Measurements from ENCODE around the gene FGD6.
"Not testable (repeated sequence)": the region's sequence is repeated elsewhere in the genome, so short reads cannot be mapped to it uniquely, and the experiment has no call there.

FGD6 gene

GRCh38 chr12:95217377-95218149, at the start of gene FGD6, which contains the start of gene VEZT:
FGD6 (minus strand) TSS chr12:95217467; CDS start chr12:95217240, 227 bp downstream.
VEZT (plus strand) TSS chr12:95217807; CDS start chr12:95217851, 44 bp downstream.
- DNase-seq (ENCODE audit: low spot score): peak; percentile 97

DNA sequence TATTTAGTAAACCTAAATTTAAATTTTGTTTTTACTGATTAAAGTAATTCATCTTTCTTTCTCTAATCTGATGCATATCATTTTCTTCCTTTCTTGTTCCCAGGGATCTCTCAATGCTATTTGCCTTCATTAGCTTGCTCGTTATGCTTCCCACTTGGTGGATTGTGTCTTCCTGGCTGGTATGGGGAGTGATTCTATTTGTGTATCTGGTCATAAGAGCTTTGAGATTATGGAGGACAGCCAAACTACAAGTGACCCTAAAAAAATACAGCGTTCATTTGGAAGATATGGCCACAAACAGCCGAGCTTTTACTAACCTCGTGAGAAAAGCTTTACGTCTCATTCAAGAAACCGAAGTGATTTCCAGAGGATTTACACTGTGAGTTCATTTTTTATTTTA, 49.0 kb upstream of the FGD6 start:
- no peak for DNase-seq (ENCODE audit: low spot score)

DNA sequence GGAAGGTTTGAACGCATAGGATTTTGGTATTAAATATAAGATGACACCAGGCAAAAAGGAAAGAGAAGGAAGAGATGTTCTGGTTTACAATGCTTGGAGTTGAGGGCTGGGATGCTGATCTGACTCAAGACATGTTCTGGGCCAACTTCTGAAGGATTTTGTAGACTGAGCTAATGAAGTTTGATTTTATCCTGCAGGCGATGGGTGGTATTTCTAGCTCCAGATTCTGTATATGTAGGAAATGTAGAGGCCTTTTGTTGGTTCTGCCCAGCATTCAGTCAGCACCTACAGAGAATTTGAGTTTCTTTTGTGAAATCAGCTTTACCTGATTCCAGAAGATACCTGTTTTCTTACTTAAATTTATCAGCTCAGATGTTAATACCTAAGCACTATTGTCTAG, 48.5 kb upstream of the FGD6 start:
- DNase-seq (ENCODE audit: low spot score): no peak

DNA sequence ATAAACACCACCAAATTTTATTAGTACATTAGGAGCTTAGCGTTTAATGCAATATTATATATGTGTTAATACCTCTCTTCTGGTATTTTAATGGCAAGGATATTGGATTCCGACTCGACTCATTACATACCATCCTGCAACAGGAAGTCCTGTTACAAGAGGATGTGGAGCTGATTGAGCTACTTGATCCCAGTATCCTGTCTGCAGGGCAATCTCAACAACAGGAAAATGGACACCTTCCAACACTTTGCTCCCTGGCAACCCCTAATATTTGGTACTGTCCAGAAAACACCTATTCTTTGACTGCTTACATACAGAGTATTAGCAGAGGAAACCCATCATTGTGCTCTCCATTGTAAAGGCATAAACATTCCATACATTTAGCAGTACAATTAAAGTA, 45.5 kb upstream of the FGD6 start:
- DNase-seq (ENCODE audit: low spot score): no peak

DNA sequence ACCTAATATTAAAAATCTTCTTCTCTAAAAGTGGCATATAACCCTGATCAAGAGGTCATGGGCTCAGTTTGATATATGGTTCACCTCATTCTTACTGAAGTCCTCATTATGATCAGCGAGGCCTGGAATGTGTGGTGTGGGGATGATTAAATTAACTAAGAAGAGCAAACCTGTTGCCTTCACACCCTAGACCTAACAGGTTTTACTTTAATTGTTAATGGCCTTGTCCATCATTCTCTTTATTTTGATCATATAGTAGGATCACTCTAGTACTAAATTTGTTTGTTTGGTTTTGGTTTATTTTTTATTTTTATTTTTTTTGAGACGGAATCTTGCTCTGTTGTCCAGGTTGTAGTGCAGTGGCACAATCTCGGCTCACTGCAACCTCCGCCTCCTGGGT, 43.8 kb upstream of the FGD6 start:
- DNase-seq (ENCODE audit: low spot score): no peak

DNA sequence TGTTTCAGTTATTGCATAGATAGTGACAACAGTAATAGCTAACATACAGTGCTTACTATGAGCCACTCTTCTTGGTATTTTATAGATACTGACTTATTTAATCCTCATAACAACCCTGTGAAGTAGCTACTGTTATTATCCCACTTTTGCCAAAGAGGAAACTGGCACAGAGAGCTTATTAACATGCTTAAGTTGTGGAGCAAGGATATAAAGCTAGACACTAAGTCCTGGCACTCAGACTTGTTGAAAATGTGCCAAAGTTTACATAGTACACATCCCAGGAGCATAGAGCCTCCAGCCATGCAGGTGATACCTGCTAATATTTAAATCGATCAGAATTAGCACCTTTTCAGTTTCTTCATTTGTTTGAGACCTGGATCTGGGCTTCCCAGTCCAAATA, 42.1 kb upstream of the FGD6 start:
- no peak for DNase-seq (ENCODE audit: low spot score)

GRCh38 chr12:95258803-95259202, 41.5 kb upstream of the FGD6 start:
- DNase-seq (ENCODE audit: low spot score): no peak

GRCh38 chr12:95258151-95258550, 40.9 kb upstream of the FGD6 start:
- DNase-seq (ENCODE audit: low spot score): no peak

DNA sequence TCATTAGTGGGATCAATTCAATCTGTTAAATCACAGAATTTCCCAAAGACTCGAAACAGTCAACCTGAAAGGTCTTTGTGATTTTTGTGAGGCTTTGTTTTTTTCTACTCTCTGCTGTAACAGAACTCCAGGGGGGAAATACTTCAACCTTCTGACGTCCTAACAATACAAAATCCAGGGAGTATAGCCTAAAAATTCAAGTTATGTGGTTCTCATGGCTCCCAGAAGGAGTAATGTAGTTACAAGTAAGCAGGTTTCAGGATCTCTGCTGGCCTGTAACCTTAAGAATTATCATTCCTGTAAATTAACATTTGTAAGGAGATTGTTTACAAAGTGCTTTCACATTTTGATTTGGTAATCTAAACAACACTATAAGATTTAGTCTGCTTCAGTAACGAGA, 40.3 kb upstream of the FGD6 start:
- no peak for DNase-seq (ENCODE audit: low spot score)

GRCh38 chr12:95253386-95253785, 36.1 kb upstream of the FGD6 start:
- no peak for DNase-seq (ENCODE audit: low spot score)

GRCh38 chr12:95248604-95249360, 31.5 kb upstream of the FGD6 start:
- no peak for DNase-seq (ENCODE audit: low spot score)

- DNase-seq (ENCODE audit: low spot score): no peak
Measured at GRCh38 chr12:95248095-95248494, 30.8 kb upstream of the FGD6 start.

DNA sequence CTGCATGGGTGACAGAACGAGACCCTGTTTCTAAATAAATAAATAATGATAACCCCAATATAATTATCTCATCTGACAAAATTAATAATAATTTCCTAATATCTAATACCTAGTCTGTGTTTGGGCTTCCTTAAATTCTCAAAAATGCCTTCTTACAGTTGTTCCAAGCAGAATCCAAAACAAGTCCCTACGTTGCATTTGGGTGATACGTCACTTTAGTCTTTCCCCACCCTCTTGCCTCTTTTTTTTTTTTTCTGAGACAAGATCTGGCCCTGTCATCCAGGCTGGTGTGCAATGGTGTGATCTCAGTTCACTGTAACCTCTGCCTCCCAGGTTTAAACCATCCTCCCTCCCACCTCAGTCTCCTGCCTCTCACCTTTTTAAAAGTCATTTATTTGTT, 27.1 kb upstream of the FGD6 start:
- no peak for DNase-seq (ENCODE audit: low spot score)

DNA sequence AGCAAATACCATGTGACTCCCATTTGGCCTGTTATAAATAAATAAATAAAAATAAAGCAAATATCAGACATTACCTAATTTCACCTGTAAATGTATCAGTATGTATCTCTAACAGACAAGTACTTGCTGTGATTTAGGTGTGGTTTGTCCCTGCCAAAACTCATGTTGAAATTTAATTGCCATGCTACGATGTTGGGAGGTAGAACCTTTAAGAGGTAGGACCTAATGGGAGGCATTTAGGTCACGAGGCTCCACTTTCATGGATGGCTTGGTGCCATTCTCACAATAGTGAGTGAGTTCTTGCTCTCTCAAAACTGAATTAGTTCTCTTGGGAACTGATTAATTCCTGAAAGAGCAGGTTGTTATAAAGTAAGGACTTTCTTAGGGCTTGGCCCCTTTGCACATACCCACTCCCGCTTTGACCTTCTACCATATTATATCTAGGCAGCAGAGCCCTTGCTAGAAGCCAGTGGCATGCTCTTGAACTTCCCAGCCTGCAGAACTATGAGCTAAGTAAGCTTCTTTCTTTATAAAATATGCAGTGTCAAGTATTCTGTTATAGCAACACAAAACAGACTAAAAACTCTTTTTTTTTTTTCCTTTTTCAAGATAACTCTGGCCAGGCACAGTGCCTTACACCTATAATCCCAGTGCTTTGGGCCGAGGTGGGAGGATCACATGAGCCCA, 26.4 kb upstream of the FGD6 start:
- no peak for DNase-seq (ENCODE audit: low spot score)

DNA sequence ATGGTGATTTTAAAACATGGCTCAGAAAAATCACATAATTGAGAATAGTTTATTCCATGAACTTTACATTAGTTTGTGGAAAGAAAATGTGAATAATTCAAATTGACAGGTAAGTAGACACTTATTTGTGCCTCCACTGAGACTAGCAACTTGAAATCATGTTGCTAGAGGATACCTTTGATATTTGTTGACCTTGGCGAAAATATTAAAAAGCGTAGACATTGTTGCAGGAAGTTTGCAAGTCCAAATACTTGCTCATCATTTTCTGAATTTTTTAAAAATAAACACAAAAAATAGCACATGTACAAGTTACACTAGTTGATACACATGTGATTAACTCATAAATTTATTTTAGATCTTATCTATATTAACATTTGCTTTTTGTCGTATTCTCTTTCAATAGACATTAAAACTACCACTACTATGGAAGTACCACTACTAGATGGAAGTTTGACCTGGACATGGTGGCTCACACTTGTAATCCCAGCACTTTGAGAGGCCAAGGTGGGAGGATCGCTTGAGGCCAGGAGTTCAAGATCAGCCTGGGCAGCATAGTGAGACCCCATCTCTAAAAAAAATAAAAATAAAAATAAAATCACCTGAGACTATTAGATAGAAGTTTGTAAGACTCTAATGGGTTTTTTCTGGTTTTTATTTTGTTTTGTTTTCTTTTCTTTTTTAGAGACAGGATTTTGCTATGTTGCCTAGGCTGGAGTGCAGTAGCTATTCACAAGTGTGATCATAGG, 24.7 kb upstream of the FGD6 start:
- DNase-seq (ENCODE audit: low spot score): no peak

DNA sequence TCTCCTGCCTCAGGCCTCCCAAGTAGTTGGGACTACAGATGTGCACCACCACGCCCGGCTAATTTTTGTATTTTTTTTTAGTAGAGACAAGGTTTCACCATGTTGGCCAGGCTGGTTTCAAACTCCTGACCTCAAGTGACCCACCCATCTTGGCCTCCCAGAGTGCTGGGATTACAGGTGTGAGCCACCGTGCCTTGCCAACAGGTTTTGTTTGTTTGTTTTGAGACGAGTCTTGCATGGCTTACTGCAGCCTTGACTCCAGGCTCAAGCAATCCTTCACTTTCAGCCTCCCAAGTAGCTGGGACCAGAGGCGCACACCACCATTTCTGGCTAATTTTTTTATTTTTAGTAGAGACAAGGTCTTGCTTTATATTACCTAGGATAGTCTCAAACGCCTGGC, 23.9 kb upstream of the FGD6 start:
- not testable (repeated sequence) for DNase-seq (ENCODE audit: low spot score)

DNA sequence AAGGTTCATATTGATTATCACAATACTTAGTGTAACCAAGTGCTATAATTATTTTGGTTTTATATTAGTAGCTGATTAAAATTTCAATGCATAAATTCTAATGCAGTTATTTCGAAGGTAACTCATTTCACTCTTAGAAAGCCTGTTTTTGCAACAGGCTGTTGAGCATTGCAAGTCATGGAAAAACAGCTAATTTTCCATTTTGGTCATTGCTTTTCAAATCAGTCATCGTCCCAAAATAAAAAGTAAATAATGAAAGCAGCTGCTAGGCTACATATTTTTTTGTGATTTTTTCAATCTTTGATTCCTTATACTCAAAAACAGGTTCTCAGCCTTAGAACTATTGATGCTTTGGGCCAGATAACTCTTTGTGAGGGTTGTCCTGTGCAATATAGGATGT, 23.3 kb upstream of the FGD6 start:
- no peak for DNase-seq (ENCODE audit: low spot score)

- DNase-seq (ENCODE audit: low spot score): not testable (repeated sequence)
Measured at GRCh38 chr12:95239835-95240234, 22.6 kb upstream of the FGD6 start.

- no peak for DNase-seq (ENCODE audit: low spot score)
Measured at GRCh38 chr12:95239216-95239615, 21.9 kb upstream of the FGD6 start.

DNA sequence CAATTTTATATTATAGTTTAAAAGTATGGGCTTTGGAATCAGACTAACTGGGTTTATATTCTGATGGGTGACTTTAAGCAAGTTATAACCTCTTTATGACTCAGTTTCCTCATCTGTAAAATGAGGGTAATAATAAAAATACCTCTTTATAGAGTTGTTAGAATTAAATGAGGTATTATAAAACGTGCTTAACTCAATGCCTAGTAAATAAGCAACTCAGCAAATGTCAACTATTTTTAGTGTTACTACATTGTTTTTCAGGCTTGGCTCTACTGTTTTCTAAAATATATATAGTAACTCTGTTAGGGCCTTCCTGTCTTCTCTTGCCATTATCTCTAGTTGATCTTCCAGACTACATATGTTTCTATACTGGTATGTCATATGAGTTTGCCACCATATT, 20.9 kb upstream of the FGD6 start:
- DNase-seq (ENCODE audit: low spot score): no peak

DNA sequence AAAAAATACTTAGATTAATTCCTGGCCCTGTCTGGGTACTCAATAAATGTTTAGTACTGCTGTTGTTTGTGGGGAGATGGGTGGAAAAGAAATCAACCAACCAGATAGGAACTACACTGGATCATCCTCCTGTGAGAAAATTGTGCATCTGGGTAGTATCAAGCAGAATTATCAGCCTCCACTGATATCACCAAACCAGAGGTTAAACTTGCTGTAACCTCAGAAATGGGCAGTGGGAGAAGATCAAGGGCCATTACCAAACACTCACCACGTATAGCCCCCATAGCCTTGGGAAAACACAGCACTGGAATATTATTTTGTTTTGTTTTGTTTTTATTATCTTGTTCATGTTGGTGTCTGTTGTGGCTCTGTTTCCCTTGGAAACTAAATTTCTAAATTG, 20.0 kb upstream of the FGD6 start:
- no peak for DNase-seq (ENCODE audit: low spot score)

GRCh38 chr12:95235621-95236020, 18.4 kb upstream of the FGD6 start:
- not testable (repeated sequence) for DNase-seq (ENCODE audit: low spot score)
